ENCODE measurements around the gene RAD51B. TPM values are rescaled to one million over a fixed set of nuclear protein-coding genes. Genes with fewer than 3 reads are reported as not detected.
A peak's percentile ranks its signal among the peaks of the same experiment; 100 is the strongest.

RAD51B gene
- total and polyA plus RNA-seq, 9 of the 15 experiments (the other 6 are each of a cell fraction or from before 2014, with no cell fraction given): 8.5 to 17.3 (median 11.3) TPM

DNA sequence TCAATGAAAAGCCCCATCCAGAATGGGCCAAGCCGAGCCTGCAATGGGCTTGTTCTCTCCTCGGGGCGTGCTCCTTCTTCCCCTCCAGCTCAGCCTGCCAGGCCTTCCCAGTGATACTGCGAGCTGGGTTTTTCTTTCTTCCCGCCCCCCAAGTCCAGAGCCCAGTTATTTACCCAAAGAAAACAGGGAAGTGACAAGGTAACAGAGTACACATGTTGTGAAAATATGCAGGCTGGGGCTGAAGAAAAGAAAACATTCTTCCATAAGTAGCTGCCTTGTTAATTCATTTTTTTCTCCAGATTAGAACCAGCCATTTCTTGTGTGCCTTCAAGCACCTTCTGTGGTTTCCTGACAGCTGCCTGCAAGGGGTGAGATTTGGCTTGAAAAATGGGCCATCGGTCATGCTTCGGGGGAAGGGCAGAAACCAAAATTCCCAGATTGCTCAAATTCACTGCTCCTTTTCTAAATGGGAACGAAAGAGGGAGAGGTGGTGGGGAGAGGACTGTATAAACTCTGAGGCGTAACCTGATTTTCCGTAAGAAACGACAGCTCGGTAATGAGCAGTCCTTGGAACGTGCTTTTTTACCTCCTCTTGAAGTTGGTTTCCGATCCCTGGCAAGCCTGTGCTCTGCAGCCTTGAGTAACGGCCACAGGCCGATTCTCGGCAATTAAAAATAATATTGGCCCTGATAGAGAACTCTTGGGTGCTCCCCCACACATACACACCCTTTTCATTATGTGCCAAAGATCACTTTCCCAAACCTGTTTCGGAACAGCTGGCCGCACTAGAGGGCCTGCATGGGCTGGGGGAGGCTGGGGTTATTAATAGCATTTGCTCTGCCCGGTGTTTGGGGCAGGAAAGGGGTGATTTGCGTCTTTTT is 743.9 kb downstream of the RAD51B start:
- no peak overlapping the region for H3K4me2 ChIP-seq (ENCODE audit: insufficient read depth, low read length)
- H3K36me3 ChIP-seq (ENCODE audit: control insufficient read depth, insufficient read depth, low read length): no peaks in the 10 kb centered on the region
- no peaks in the 10 kb centered on the region for H3K9me3 ChIP-seq (replicated peaks; ENCODE audit: control insufficient read depth, insufficient read depth, low read depth, low read length)
- WGBS (ENCODE audit: insufficient coverage, low coverage, missing lambda C conversion rate): 73% methylated on average over 15 of the region's 21 CpGs
- intact Hi-C loops (cut with micrococcal nuclease) (no loop called here), in situ Hi-C loops (cut with MboI) (no loop called here)
- H3K27ac ChIP-seq (ENCODE audit: extremely low read depth, low read depth, low read length): no peak overlapping the region
- H3K4me1 ChIP-seq (replicated peaks in 1 of 2; ENCODE audit: control insufficient read depth in 2 of 2, insufficient read depth in 2 of 2, low read length in 2 of 2): no peaks in the 10 kb centered on the region; a peak in 3 of 5 replicates
- no peak for ATAC-seq
- H3K27me3 ChIP-seq (ENCODE audit: control insufficient read depth in 2 of 2, insufficient read depth in 2 of 2, low read length in 2 of 2): no peaks in the 10 kb centered on the region
- no peaks in the 10 kb centered on the region for H3K9me1 ChIP-seq (ENCODE audit: control insufficient read depth, insufficient read depth, low read length)
- H3K4me3 ChIP-seq: no peak overlapping the region
- DNase-seq (ENCODE audit: extremely low read depth in 1 of 4, low spot score in 3 of 4): no peak
- POLR2A ChIA-PET: interaction anchor here (1.0 kb wide), 2 partner anchors 12 to 23 kb away, joined by 3 to 4 read pairs; no protein-coding TSS in a partner anchor
- no TSS peak for BruUV-seq (replicated peaks)
- no peak overlapping the region for H2AFZ ChIP-seq (ENCODE audit: low read depth, low read length)
- CTCF ChIA-PET (ENCODE audit: low intra/inter-chr PET ratio): no interaction called here
- TF ChIP-seq POLR3G (IDR thresholded peaks at IDR 0.05; ENCODE audit: extremely low read depth, insufficient read length, insufficient replicate concordance) (no peak), MEIS2 (IDR thresholded peaks at IDR 0.05; ENCODE audit: partially characterized antibody) (peak; percentile 8), CBFA2T3 (IDR thresholded peaks at IDR 0.05) (peak; percentile 16; the same call in 1 of the 2 replicates)
- no peak overlapping the region for H3K9ac ChIP-seq (ENCODE audit: insufficient read depth in 1 of 2, low read depth in 2 of 2, low read length in 2 of 2)
- no peaks in the 10 kb centered on the region for H3K79me2 ChIP-seq (ENCODE audit: control insufficient read depth, insufficient read depth, low read length)
- H4K20me1 ChIP-seq (replicated peaks; ENCODE audit: control insufficient read depth, insufficient read depth, low read length): no peaks in the 10 kb centered on the region
- no peak for FAIRE-seq

DNA sequence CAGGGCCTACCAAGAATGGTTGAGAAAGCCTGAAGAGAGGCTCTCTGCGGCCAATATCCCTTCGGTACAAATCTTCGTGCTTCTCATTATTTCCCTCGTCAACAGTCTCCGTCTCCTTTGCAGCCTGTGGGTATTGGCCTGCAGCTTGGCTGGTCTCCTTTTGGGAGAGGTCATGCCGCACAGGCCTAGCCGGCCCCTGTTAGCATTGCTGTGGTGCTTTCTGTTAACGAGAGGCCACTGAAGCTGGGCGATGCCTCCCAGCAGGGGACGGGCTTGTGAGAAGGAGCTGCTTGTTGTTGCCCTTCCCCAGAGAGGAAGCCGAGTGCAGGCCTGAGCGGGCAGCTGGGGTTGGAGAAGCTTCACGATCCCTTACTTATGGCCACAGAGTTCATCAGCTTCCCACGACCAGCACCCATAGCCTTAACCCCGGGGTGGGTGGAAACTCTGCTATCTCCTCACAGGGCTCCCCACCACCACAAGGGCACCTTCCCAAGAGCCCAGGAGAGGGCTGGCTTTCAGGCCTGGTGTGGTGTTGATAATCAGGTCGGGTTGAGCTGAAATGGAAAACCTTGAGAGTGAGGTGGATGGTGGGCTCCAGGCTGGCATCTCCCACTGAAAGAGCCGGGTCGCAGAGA is 744.7 kb downstream of the RAD51B start:
- intact Hi-C loops (cut with micrococcal nuclease): no loop called here
- ChIA-PET CTCF (ENCODE audit: low intra/inter-chr PET ratio) (no interaction called here), POLR2A (interaction anchor here (0.6 to 1.0 kb wide), 3 partner anchors 11 to 249 kb away, joined by 3 to 4 read pairs (median 4); no protein-coding TSS in a partner anchor)
- Histone ChIP-seq H2AFZ (ENCODE audit: low read depth, low read length) (no peak overlapping the region), H4K20me1 (replicated peaks; ENCODE audit: control insufficient read depth, insufficient read depth, low read length) (no peaks in the 10 kb centered on the region), H3K9ac (ENCODE audit: insufficient read depth in 1 of 2, low read depth in 2 of 2, low read length in 2 of 2) (peak overlapping the region in 1 of 2 experiments; percentile 28; a peak in 1 of 4 replicates), H3K27ac (ENCODE audit: extremely low read depth, low read depth, low read length) (no peak overlapping the region), H3K4me3 (no peak overlapping the region), H3K79me2 (ENCODE audit: control insufficient read depth, insufficient read depth, low read length) (no peaks in the 10 kb centered on the region), H3K36me3 (ENCODE audit: control insufficient read depth, insufficient read depth, low read length) (no peaks in the 10 kb centered on the region), H3K4me2 (ENCODE audit: insufficient read depth, low read length) (no peak overlapping the region), H3K9me3 (replicated peaks; ENCODE audit: control insufficient read depth, insufficient read depth, low read depth, low read length) (no peaks in the 10 kb centered on the region), H3K27me3 (ENCODE audit: control insufficient read depth in 2 of 2, insufficient read depth in 2 of 2, low read length in 2 of 2) (no peaks in the 10 kb centered on the region), H3K4me1 (replicated peaks in 1 of 2; ENCODE audit: control insufficient read depth in 2 of 2, insufficient read depth in 2 of 2, low read length in 2 of 2) (no peaks in the 10 kb centered on the region; a peak in 3 of 5 replicates), H3K9me1 (ENCODE audit: control insufficient read depth, insufficient read depth, low read length) (no peaks in the 10 kb centered on the region)
- FAIRE-seq (no peak), ATAC-seq (no peak), DNase-seq (ENCODE audit: extremely low read depth in 1 of 4, low spot score in 3 of 4) (no peak)
- BruUV-seq (replicated peaks): no TSS peak
- in situ Hi-C loops (cut with MboI): no loop called here
- 60% methylated on average over 9 of the region's 18 CpGs for WGBS (ENCODE audit: insufficient coverage, low coverage, missing lambda C conversion rate)
- no peak for TF ChIP-seq SIX5 (IDR thresholded peaks at IDR 0.05; ENCODE audit: borderline replicate concordance in 1 of 2, insufficient read depth in 1 of 2, low read depth in 1 of 2, low read length in 2 of 2)
- no peak for TF ChIP-seq CBX2 (IDR thresholded peaks at IDR 0.05; ENCODE audit: insufficient read depth, low read length, poor library complexity, severe bottlenecking)
- no peak for TF ChIP-seq CCAR2 (IDR thresholded peaks at IDR 0.05; ENCODE audit: low read depth, low read length)
- TF ChIP-seq NEUROD1 (IDR thresholded peaks at IDR 0.05; ENCODE audit: borderline replicate concordance, low read depth, low read length, partially characterized antibody): no peak
- no peak for TF ChIP-seq FOS (IDR thresholded peaks at IDR 0.05; ENCODE audit: extremely low read depth, insufficient read length)
- no peak for TF ChIP-seq CXXC5 (CRISPR knock-in tag; IDR thresholded peaks at IDR 0.05)

All from K562 (cell line).